IPS DF 19.7 (cell line): ENCODE data around the gene ALDOC.
"Not testable (repeated sequence)": the region's sequence is repeated elsewhere in the genome, so short reads cannot be mapped to it uniquely, and the experiment has no call there.

ENCODE experiments used
- DNase-seq: peaks from one replicate; pipeline ENCODE4 v3.0.0-alpha.2; 2013; ENCODE audit warnings: low read depth, low spot score

ALDOC gene

GRCh38 chr17:28582513-28582912 is 5.8 kb upstream of the ALDOC start:
- DNase-seq = no peak

GRCh38 chr17:28580959-28581358 is 4.3 kb upstream of the ALDOC start:
- no peak for DNase-seq

- DNase-seq = no peak
Measured at GRCh38 chr17:28579526-28579925, 2.8 kb upstream of the ALDOC start.

- DNase-seq = no peak
Measured at GRCh38 chr17:28578246-28579195, 1.8 kb upstream of the ALDOC start.

GRCh38 chr17:28577466-28577824 is 750 bp upstream of the ALDOC start:
- DNase-seq = no peak

- not testable (repeated sequence) for DNase-seq
Measured at GRCh38 chr17:28576016-28576415, 679 bp downstream of the ALDOC start.

- no peak for DNase-seq
Measured at GRCh38 chr17:28575126-28575795, 1.4 kb downstream of the ALDOC start.

GRCh38 chr17:28574526-28574925 is 2.2 kb downstream of the ALDOC start:
- DNase-seq = no peak

GRCh38 chr17:28573966-28574480 is 2.7 kb downstream of the ALDOC start:
- DNase-seq = no peak

GRCh38 chr17:28573521-28573920 is 3.2 kb downstream of the ALDOC start:
- no peak for DNase-seq

GRCh38 chr17:28573040-28573380 is 3.7 kb downstream of the ALDOC start:
- no peak for DNase-seq

GRCh38 chr17:28572259-28573039 is 4.2 kb downstream of the ALDOC start:
- no peak for DNase-seq

GRCh38 chr17:28571361-28572122 is 5.2 kb downstream of the ALDOC start, which contains the start of gene PIGS:
Gene PIGS, minus strand, starts transcription at chr17:28571524. Its CDS starts 28 bp downstream, at chr17:28571496.
- DNase-seq = peak; percentile 76

- no peak for DNase-seq
Measured at GRCh38 chr17:28570716-28571360, 5.9 kb downstream of the ALDOC start.

- no peak for DNase-seq
Measured at GRCh38 chr17:28569446-28569845, 7.2 kb downstream of the ALDOC start.

GRCh38 chr17:28567604-28568003 is 9.1 kb downstream of the ALDOC start:
- no peak for DNase-seq

- no peak for DNase-seq
Measured at GRCh38 chr17:28563475-28563874, 13.2 kb downstream of the ALDOC start.

GRCh38 chr17:28555022-28555421 is 21.7 kb downstream of the ALDOC start:
- no peak for DNase-seq

GRCh38 chr17:28554565-28554964 is 22.1 kb downstream of the ALDOC start:
- DNase-seq = no peak

- no peak for DNase-seq
Measured at GRCh38 chr17:28553000-28553505, 23.6 kb downstream of the ALDOC start.
